ENCODE results near the gene PGA5. TPM values are rescaled to one million over a fixed set of nuclear protein-coding genes. Genes with fewer than 3 reads are reported as not detected.
A peak's percentile ranks its signal among the peaks of the same experiment; 100 is the strongest.
"Not testable (repeated sequence)": the region's sequence is repeated elsewhere in the genome, so short reads cannot be mapped to it uniquely, and the experiment has no call there.

The PGA5 gene
- total RNA-seq, 1 donor from 2014 or later: 0.60 TPM

DNA sequence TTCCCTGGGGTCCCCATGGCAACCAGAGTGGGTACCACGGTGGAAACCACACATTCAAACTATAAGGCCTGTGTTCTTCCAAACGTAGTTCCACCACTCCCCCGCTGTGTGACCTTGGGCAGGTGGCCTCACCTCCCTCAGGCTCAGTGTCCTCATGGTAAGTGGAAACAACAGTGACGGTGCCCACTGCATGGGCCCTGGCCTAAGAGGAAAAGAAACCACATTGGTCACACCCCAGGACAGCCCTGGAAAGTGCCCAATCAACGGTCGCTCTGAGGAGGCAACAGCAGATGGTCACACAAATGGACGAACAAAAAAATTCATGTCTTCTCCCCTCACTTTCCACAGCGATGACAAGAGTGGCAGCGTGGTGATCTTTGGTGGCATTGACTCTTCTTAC, 7.1 kb downstream of the PGA5 start:
- not testable (repeated sequence) for H3K27me3 Mint-ChIP-seq; H3K36me3 Mint-ChIP-seq (ENCODE audit: insufficient read depth); H3K9me3 Mint-ChIP-seq (ENCODE audit: low read depth); H3K4me1 Mint-ChIP-seq (ENCODE audit: low read depth); DNase-seq (ENCODE audit: low spot score, unreplicated experiment); H3K4me3 Mint-ChIP-seq (ENCODE audit: low read depth); H3K27ac Mint-ChIP-seq

GRCh38 chr11:61249201-61249600, 8.2 kb downstream of the PGA5 start:
- not testable (repeated sequence) for H3K27me3 Mint-ChIP-seq; H3K4me1 Mint-ChIP-seq (ENCODE audit: low read depth); H3K27ac Mint-ChIP-seq

DNA sequence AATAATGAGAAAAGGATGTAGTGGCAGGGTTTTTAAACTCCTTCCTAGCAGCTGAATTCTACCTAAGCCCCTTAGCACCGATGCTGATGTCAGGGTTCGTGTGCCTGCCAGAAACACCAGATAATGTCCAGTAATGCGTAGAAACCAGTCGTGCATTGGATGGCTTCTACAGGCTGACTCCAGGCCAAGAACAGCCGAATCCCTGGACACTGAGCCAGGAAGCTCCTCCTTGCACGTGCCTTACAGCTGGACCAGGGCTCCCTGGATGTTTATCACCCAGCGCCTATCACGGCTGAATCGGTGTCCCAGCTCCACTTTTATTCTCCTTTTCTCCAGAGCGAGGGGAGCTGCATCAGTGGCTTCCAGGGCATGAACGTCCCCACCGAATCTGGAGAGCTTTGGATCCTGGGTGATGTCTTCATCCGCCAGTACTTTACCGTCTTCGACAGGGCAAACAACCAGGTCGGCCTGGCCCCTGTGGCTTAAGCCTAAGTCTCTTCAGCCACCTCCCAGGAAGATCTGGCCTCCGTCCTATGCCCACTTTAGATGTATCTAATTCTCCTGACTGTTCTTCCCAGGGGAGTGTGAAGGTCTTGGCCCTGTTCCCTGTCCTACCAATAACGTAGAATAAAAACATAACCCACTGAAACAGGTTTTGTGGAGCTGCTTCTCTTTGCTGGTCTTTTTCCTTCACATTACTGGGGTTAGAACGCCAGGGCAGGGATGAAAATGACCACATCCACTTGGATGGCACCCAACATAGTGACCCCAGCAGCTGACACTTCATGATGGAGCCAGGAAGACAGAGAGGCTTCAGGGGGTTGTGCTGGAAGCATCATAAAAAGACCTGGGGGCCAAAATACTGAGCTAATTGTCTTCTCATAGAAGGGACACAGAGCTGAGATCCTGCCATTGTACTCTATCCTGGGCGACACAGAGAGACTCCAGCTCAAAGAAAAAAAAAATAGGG, 10.1 kb downstream of the PGA5 start:
- not testable (repeated sequence) for H3K4me1 Mint-ChIP-seq (ENCODE audit: low read depth); H3K4me3 Mint-ChIP-seq (ENCODE audit: low read depth); H3K27me3 Mint-ChIP-seq; DNase-seq (ENCODE audit: low spot score, unreplicated experiment); H3K9me3 Mint-ChIP-seq (ENCODE audit: low read depth); H3K27ac Mint-ChIP-seq; H3K36me3 Mint-ChIP-seq (ENCODE audit: insufficient read depth)

More at GRCh38 chr11:61249201-61249600, 8.2 kb downstream of the PGA5 start:
- H3K9me3 Mint-ChIP-seq (ENCODE audit: low read depth); H3K4me3 Mint-ChIP-seq (ENCODE audit: low read depth); H3K36me3 Mint-ChIP-seq (ENCODE audit: insufficient read depth); DNase-seq (ENCODE audit: low spot score, unreplicated experiment): not testable (repeated sequence)

DNA sequence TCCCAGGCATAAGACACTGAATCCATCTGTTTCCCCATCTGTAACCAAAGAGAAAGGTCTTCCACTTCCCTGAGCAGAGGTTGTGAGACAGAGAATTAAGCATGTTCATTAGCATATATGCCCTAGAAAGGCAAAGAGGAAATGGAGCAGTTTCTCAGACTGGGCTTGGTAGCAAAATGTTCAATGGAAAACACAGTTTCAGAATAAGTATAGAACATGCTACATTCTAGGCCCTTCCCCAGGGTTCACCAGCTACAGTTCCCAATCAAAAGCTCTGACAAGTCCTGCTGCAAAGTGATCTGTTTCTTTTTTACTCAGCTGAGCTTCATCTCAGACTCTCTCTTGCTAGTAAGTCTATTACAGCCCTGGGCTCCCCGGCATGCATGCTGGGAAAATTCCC, 11.4 kb downstream of the PGA5 start:
- H3K4me1 Mint-ChIP-seq (ENCODE audit: low read depth); DNase-seq (ENCODE audit: low spot score, unreplicated experiment); H3K36me3 Mint-ChIP-seq (ENCODE audit: insufficient read depth); H3K4me3 Mint-ChIP-seq (ENCODE audit: low read depth); H3K9me3 Mint-ChIP-seq (ENCODE audit: low read depth); H3K27ac Mint-ChIP-seq; H3K27me3 Mint-ChIP-seq: not testable (repeated sequence)

DNA sequence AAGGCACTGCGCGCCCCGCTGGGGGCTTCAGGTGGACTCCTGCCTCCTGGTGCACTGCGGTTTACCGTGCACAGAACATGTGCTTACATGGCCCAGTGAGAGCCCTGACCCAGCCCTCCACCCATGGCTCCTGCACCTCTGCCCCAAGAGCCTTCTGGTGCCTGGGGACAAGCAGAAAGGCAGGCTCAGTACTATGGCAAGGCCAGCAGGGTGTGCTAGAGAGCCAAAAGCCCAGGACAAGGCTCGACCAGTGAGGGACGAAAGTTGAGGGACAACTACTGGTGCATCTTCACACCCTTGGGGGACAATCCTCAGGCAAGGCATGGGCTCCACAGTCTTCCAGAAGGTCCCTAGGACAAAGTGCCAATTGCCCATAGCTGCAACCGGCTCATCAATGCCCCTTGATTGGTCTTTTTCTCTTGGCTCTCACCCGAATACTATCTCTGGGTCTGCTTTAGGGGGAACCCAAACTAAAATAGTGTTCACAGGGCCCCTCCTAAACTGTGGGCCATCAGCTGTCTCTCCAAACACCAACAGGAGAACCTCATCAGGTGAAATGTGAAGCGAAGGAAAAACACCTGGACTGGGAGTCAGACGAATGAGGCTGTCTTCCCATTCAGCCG, 13.5 kb downstream of the PGA5 start:
- no peaks in the 10 kb centered on the region for H3K27me3 Mint-ChIP-seq

GRCh38 chr11:61256710-61257482, 15.9 kb downstream of the PGA5 start:
- no peaks in the 10 kb centered on the region for H3K36me3 Mint-ChIP-seq (ENCODE audit: insufficient read depth)
- no peaks in the 10 kb centered on the region for H3K27me3 Mint-ChIP-seq
- no peak for TF ChIP-seq CTCF (IDR thresholded peaks at IDR 0.05; ENCODE audit: unreplicated experiment)
- H3K4me1 Mint-ChIP-seq (ENCODE audit: low read depth): no peaks in the 10 kb centered on the region
- H3K9me3 Mint-ChIP-seq (ENCODE audit: low read depth): no peaks in the 10 kb centered on the region
- no peak overlapping the region for H3K27ac Mint-ChIP-seq
- H3K4me3 Mint-ChIP-seq (ENCODE audit: low read depth): no peak overlapping the region
- DNase-seq (ENCODE audit: low spot score, unreplicated experiment): no peak

More for the DNA sequence above, 13.5 kb downstream of the PGA5 start:
- Mint-ChIP-seq H3K9me3 (ENCODE audit: low read depth) (no peaks in the 10 kb centered on the region), H3K4me3 (ENCODE audit: low read depth) (no peak overlapping the region), H3K36me3 (ENCODE audit: insufficient read depth) (no peaks in the 10 kb centered on the region), H3K4me1 (ENCODE audit: low read depth) (no peaks in the 10 kb centered on the region), H3K27ac (no peak overlapping the region)
- peak; percentile 38 for DNase-seq (ENCODE audit: low spot score, unreplicated experiment)
- TF ChIP-seq CTCF (IDR thresholded peaks at IDR 0.05; ENCODE audit: unreplicated experiment): peak; percentile 75

DNA sequence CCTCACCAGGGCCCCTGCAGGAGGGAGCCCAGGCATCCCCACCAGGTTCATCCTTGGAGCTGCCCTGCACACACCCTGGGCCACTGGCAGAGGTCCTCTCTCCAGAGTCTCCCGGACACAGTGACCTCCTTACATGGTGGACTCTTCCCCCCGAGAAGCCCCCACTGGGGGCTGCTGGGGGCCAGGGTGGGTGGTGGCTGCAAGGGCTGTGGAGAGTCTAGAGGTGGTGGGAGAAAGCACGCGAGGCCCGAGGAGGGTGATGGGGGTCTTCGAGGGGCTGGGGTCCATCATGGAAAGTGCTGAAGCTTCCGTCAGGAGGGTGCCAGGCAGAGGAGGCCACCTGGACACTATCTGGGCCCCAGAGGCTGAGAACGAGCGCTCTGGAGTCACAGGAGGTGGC, 17.6 kb downstream of the PGA5 start:
- Mint-ChIP-seq H3K27me3 (no peaks in the 10 kb centered on the region), H3K36me3 (ENCODE audit: insufficient read depth) (peaks cover under 1% of the 10 kb centered on the region), H3K9me3 (ENCODE audit: low read depth) (no peaks in the 10 kb centered on the region), H3K4me3 (ENCODE audit: low read depth) (no peak overlapping the region), H3K27ac (no peak overlapping the region), H3K4me1 (ENCODE audit: low read depth) (no peaks in the 10 kb centered on the region)
- no peak for DNase-seq (ENCODE audit: low spot score, unreplicated experiment)
- no peak for TF ChIP-seq CTCF (IDR thresholded peaks at IDR 0.05; ENCODE audit: unreplicated experiment)

All from progenitor cell of endocrine pancreas (in vitro differentiated cells).